Keratinocyte (primary cell): ENCODE results near the gene KCNH2. TPM values are rescaled to one million over a fixed set of nuclear protein-coding genes. Genes with fewer than 3 reads are reported as not detected.

ENCODE experiments used
- DNase-seq: peaks from one replicate; pipeline ENCODE4 v3.0.0-alpha.2; 2011; ENCODE audit warnings: low read depth, missing footprints, low spot score
- FAIRE-seq: peaks from 2 replicates; lab custom pipeline; 2011; peaks lifted over from hg19 to GRCh38; lab: Jason Lieb, UNC
- H2AFZ ChIP-seq: 2 replicates; pipeline ENCODE4 v1.6.0; 2012; ENCODE audit warnings: low read length, control low read depth, inconsistent platforms; ENCODE audit not compliant: control insufficient read depth
- H3K27ac ChIP-seq: 2 replicates; pipeline ENCODE4 v1.5.1; 2011; ENCODE audit warnings: low read length; ENCODE audit not compliant: control insufficient read depth, insufficient read depth
- H3K27me3 ChIP-seq: 3 replicates; pipeline ENCODE4 v1.6.0; 2011; ENCODE audit warnings: low read length; ENCODE audit not compliant: control insufficient read depth, insufficient read depth; ENCODE audit errors: extremely low read depth
- H3K36me3 ChIP-seq, 2 experiments: 2 replicates in 1 of 2; 3 replicates in 1 of 2; pipeline ENCODE4 v1.5.1; 2011; ENCODE audit warnings: low read length in 2 of 2, mild to moderate bottlenecking in 1 of 2; ENCODE audit not compliant: control insufficient read depth in 2 of 2, insufficient read depth in 2 of 2; ENCODE audit errors: extremely low read depth in 1 of 2
- H3K4me1 ChIP-seq: 3 replicates; pipeline ENCODE4 v1.5.1; 2011; ENCODE audit warnings: low read length; ENCODE audit not compliant: control insufficient read depth, insufficient read depth; ENCODE audit errors: extremely low read depth
- H3K4me2 ChIP-seq: 3 replicates; pipeline ENCODE4 v1.6.0; 2011; ENCODE audit warnings: low read depth, low read length; ENCODE audit not compliant: control insufficient read depth, insufficient read depth; ENCODE audit errors: extremely low read depth
- H3K4me3 ChIP-seq, 3 experiments: fragments of 200-600 bp in 1 of 3; sonication (generic) in 1 of 3; 2 replicates in 2 of 3; 3 replicates in 1 of 3; pipeline ENCODE4 v1.5.1; 2011 to 2016; ENCODE audit warnings: low read length in 3 of 3, mild to moderate bottlenecking in 3 of 3, control low read depth in 2 of 3, inconsistent platforms in 1 of 3, low read depth in 1 of 3, mixed read lengths in 1 of 3, mixed run types in 1 of 3, moderate library complexity in 1 of 3; ENCODE audit not compliant: control insufficient read depth in 2 of 3, insufficient read depth in 2 of 3; ENCODE audit errors: extremely low read depth in 1 of 3
- H3K79me2 ChIP-seq: 2 replicates; pipeline ENCODE4 v1.6.0; 2012; ENCODE audit warnings: low read length; ENCODE audit not compliant: control insufficient read depth, insufficient read depth
- H3K9ac ChIP-seq: 3 replicates; pipeline ENCODE4 v1.6.0; 2011; ENCODE audit warnings: low read length; ENCODE audit not compliant: control insufficient read depth, insufficient read depth; ENCODE audit errors: extremely low read depth
- H3K9me1 ChIP-seq: 3 replicates; pipeline ENCODE4 v1.6.0; 2011; ENCODE audit warnings: low read length; ENCODE audit not compliant: control insufficient read depth, insufficient read depth; ENCODE audit errors: extremely low read depth
- H3K9me3 ChIP-seq: 2 replicates; pipeline ENCODE4 v1.5.1; 2012; ENCODE audit warnings: low read depth, low read length; ENCODE audit not compliant: control insufficient read depth
- H4K20me1 ChIP-seq: 3 replicates; pipeline ENCODE4 v1.6.0; 2011; ENCODE audit warnings: low read length; ENCODE audit not compliant: control insufficient read depth, insufficient read depth; ENCODE audit errors: extremely low read depth
- EZH2 ChIP-seq: IDR thresholded peaks from one replicate; pipeline ENCODE4 v1.6.1; 2012; ENCODE audit warnings: inconsistent platforms, mild to moderate bottlenecking, low read length, moderate library complexity
- dilution Hi-C: fragments of 300-500 bp; cut with MboI; formaldehyde crosslinking; loops from one replicate; pipeline ENCODE4 v1.7.0; 2020; ENCODE audit warnings: low sequenced_read_pairs; ENCODE audit not compliant: extremely low pct_ligation_motif_present
- polyA plus RNA-seq, 5 experiments: library from polyadenylated mRNA; depleted of rRNA in 3 of 5; stranded (reverse) in 3 of 5; stranded (forward) in 1 of 5; unstranded in 1 of 5; fragments of >200 nt; gene quantifications; 1 replicate in 1 of 5; 2 replicates in 3 of 5; 3 replicates in 1 of 5; pipeline versions ENCODE4 v1.2.1 to v1.2.3, GENCODE V29; 2011 to 2012; ENCODE audit warnings: missing spikeins in 2 of 5, low read depth in 1 of 5, low replicate concordance in 1 of 5
- TF ChIP-seq, protein P1 (sequence below), 3 experiments: IDR thresholded peaks in 1 of 3; conservative IDR thresholded peaks in 1 of 3; optimal IDR thresholded peaks in 1 of 3; 2 replicates in 2 of 3; 3 replicates in 1 of 3; pipeline versions ENCODE3 to v1.5.1; 2011; ENCODE audit warnings: low read length in 3 of 3, mild to moderate bottlenecking in 3 of 3, moderate library complexity in 2 of 3, control low read depth in 1 of 3, inconsistent platforms in 1 of 3; ENCODE audit not compliant: insufficient read depth in 2 of 3; ENCODE audit errors: extremely low read depth in 1 of 3

Gene KCNH2
- polyA plus RNA-seq, 1 donor (not counting 4 experiments of a cell fraction or from before 2014, with no cell fraction given), result 0.03 TPM

DNA sequence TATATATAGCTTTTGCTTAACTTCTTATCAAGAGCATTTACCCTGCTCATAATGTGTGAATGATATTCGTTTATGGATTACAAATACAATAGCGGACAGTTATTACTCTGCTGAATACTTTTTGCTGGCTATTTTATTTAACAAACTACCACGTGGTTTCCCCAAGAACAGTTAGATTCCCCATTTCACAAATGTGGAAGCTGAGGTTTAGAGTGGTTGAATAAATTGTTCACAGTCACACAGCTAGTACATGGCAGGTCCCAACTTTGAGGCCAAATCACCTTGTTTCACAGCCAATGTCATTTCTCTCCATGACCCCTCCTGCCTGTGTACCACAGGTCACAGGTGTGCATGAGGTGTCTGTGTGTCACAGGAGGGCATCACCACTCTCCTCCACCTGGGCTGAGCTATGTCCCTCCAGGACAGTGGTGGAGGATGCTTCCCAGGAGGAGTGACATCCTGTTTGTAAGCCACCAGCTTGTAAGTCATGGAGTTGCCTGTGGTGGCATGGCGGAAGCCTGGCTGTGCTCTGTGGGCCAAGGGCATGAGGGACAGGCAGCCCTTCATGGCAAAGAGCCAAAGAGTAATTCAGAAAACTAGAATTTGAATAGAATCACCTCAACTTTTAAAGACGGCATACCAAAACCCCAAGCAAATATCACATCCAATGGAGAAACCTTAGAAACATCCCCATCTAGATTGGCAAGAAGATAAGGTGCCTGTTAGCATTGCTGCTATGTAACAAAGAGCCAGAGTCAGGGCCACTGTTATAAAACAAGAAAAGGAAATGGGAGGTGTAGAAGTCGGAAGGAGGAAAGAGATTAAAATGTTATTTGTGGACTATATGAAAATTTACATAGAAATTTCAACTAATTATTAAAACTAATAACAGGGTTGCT is 73.9 kb downstream of the KCNH2 start:
- Histone ChIP-seq H2AFZ (no peak overlapping the region), H3K9me1 (no peaks in the 10 kb centered on the region), H3K4me1 (peaks cover 8% of the 10 kb centered on the region), H3K27ac (no peak overlapping the region), H3K36me3 (no peaks in the 10 kb centered on the region), H3K27me3 (no peaks in the 10 kb centered on the region), H3K4me3 (no peak overlapping the region), H4K20me1 (no peaks in the 10 kb centered on the region), H3K9ac (no peak overlapping the region), H3K4me2 (peak overlapping the region; percentile 23), H3K9me3 (no peaks in the 10 kb centered on the region), H3K79me2 (no peaks in the 10 kb centered on the region)
- FAIRE-seq, result no peak
- TF ChIP-seq EZH2, result no peak
- TF ChIP-seq, protein P1, sequence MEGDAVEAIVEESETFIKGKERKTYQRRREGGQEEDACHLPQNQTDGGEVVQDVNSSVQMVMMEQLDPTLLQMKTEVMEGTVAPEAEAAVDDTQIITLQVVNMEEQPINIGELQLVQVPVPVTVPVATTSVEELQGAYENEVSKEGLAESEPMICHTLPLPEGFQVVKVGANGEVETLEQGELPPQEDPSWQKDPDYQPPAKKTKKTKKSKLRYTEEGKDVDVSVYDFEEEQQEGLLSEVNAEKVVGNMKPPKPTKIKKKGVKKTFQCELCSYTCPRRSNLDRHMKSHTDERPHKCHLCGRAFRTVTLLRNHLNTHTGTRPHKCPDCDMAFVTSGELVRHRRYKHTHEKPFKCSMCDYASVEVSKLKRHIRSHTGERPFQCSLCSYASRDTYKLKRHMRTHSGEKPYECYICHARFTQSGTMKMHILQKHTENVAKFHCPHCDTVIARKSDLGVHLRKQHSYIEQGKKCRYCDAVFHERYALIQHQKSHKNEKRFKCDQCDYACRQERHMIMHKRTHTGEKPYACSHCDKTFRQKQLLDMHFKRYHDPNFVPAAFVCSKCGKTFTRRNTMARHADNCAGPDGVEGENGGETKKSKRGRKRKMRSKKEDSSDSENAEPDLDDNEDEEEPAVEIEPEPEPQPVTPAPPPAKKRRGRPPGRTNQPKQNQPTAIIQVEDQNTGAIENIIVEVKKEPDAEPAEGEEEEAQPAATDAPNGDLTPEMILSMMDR (optimal IDR thresholded peaks at IDR 0.05 in 1 of 3, IDR thresholded peaks at IDR 0.05 in 1 of 3, conservative IDR thresholded peaks at IDR 0.05 in 1 of 3; ENCODE audit: extremely low read depth in 1 of 3, insufficient read depth in 2 of 3, low read length in 3 of 3), result no peak
- DNase-seq, result no peak
- dilution Hi-C loops, result no loop called here

DNA sequence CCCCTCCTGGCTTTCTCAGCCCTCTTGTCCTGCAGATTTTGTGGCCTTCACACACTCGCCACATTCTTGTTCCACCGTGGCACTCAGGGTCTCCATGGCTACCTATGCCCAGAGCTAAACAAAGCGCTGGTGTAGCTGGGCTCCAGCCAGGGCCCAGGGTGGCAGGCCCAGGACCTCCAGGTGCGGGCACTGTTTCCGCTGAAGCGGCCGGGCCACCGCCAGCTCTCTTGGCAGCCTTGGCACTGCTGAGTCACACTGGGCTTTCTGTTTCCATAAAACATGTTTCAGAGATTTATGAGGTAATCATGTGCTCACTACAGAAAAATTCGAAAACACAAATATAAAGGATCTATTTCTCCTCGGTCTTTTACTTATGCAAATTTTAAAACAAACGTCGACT is 74.5 kb downstream of the KCNH2 start:
- no peak overlapping the region for H2AFZ ChIP-seq
- no peak for DNase-seq
- H3K27ac ChIP-seq, result no peak overlapping the region

More for the DNA sequence above, 74.5 kb downstream of the KCNH2 start:
- no peak overlapping the region for H3K4me3 ChIP-seq
- H3K4me2 ChIP-seq, result no peak overlapping the region
- H3K79me2 ChIP-seq, result no peaks in the 10 kb centered on the region
- H3K4me1 ChIP-seq, result peaks cover 8% of the 10 kb centered on the region
- H3K27me3 ChIP-seq, result no peaks in the 10 kb centered on the region
- H3K9me1 ChIP-seq, result no peaks in the 10 kb centered on the region
- FAIRE-seq, result no peak
- no peaks in the 10 kb centered on the region for H3K36me3 ChIP-seq
- no peak overlapping the region for H3K9ac ChIP-seq
- H4K20me1 ChIP-seq, result no peaks in the 10 kb centered on the region
- H3K9me3 ChIP-seq, result no peaks in the 10 kb centered on the region
- dilution Hi-C loops, result no loop called here
- TF ChIP-seq EZH2, result no peak
- TF ChIP-seq, protein P1 (optimal IDR thresholded peaks at IDR 0.05 in 1 of 3, IDR thresholded peaks at IDR 0.05 in 1 of 3, conservative IDR thresholded peaks at IDR 0.05 in 1 of 3; ENCODE audit: extremely low read depth in 1 of 3, insufficient read depth in 2 of 3, low read length in 3 of 3), result no peak
